ENCODE data around the gene ATP8B1. TPM values are rescaled to one million over a fixed set of nuclear protein-coding genes. Genes with fewer than 3 reads are reported as not detected.
"Not testable (repeated sequence)": the region's sequence is repeated elsewhere in the genome, so short reads cannot be mapped to it uniquely, and the experiment has no call there.

ATP8B1 gene
- total RNA-seq, 1 donor from 2014 or later: 0.15 TPM

DNA sequence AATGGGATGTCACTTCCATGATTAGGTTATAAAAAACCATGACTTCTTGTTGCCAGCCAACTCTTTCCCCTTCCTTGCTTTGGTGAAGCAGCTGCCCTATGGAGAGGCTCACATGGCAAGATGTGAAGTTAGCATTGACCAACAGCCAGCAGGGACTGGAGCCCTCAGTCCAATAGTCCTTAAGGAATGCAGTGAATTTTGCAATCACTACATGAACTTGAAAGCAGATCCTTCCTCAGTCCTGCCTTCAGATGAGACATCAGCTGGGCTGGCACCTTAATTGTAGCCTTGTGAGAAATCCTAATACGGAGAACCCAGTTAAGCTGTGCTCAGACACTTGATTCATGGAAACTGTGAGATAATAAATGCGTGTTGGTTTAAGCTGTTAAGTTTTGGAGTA, 61.8 kb downstream of the ATP8B1 start:
- Mint-ChIP-seq H3K9me3 (no peaks in the 10 kb centered on the region), H3K27me3 (ENCODE audit: insufficient read depth, low read depth) (peaks cover 5% of the 10 kb centered on the region), H3K4me3 (no peak overlapping the region), H3K27ac (no peak overlapping the region), H3K4me1 (no peaks in the 10 kb centered on the region), H3K36me3 (no peaks in the 10 kb centered on the region)
- H3K27me3 ChIP-seq: no peaks in the 10 kb centered on the region
- no peak overlapping the region for H3K9ac ChIP-seq
- no peaks in the 10 kb centered on the region for H3K79me2 ChIP-seq (ENCODE audit: low read depth)
- no peaks in the 10 kb centered on the region for H3K36me3 ChIP-seq
- H3K9me3 ChIP-seq (ENCODE audit: low read depth): no peaks in the 10 kb centered on the region
- H3F3A ChIP-seq (ENCODE audit: low read depth): no peaks in the 10 kb centered on the region
- no peak overlapping the region for H3K4me2 ChIP-seq
- H3K4me1 ChIP-seq: no peaks in the 10 kb centered on the region
- DNase-seq (ENCODE audit: low spot score): no peak
- H2AFZ ChIP-seq (replicated peaks): no peak overlapping the region
- no peaks in the 10 kb centered on the region for H4K20me1 ChIP-seq (ENCODE audit: low read depth)
- TF ChIP-seq, protein P1, sequence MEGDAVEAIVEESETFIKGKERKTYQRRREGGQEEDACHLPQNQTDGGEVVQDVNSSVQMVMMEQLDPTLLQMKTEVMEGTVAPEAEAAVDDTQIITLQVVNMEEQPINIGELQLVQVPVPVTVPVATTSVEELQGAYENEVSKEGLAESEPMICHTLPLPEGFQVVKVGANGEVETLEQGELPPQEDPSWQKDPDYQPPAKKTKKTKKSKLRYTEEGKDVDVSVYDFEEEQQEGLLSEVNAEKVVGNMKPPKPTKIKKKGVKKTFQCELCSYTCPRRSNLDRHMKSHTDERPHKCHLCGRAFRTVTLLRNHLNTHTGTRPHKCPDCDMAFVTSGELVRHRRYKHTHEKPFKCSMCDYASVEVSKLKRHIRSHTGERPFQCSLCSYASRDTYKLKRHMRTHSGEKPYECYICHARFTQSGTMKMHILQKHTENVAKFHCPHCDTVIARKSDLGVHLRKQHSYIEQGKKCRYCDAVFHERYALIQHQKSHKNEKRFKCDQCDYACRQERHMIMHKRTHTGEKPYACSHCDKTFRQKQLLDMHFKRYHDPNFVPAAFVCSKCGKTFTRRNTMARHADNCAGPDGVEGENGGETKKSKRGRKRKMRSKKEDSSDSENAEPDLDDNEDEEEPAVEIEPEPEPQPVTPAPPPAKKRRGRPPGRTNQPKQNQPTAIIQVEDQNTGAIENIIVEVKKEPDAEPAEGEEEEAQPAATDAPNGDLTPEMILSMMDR (IDR thresholded peaks at IDR 0.05): no peak
- TF ChIP-seq EZH2 (IDR thresholded peaks at IDR 0.05) (no peak), EZH2phosphoT487 (IDR thresholded peaks at IDR 0.05) (no peak)
- H3K27ac ChIP-seq: no peak overlapping the region
- no peak overlapping the region for H3K4me3 ChIP-seq

DNA sequence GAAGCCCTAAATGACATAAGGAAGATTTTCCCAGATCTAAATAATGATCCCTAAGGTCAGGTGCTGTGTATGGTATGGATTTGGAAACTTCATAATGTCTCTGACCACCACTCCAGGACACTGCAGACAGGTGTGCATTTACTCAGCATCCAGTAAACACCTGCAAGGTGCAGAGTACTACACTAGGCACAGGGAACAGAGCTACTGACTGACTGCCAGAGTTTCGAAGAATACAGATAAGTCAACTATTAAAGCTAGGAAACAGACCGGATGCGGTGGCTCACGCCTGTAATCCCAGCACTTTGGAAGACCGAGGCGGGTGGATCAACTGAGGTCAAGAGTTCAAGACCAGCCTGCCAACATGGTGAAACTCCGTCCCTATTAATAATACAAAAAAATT, 65.0 kb downstream of the ATP8B1 start:
- H3K4me2 ChIP-seq: no peak overlapping the region
- H3K36me3 Mint-ChIP-seq: no peaks in the 10 kb centered on the region

DNA sequence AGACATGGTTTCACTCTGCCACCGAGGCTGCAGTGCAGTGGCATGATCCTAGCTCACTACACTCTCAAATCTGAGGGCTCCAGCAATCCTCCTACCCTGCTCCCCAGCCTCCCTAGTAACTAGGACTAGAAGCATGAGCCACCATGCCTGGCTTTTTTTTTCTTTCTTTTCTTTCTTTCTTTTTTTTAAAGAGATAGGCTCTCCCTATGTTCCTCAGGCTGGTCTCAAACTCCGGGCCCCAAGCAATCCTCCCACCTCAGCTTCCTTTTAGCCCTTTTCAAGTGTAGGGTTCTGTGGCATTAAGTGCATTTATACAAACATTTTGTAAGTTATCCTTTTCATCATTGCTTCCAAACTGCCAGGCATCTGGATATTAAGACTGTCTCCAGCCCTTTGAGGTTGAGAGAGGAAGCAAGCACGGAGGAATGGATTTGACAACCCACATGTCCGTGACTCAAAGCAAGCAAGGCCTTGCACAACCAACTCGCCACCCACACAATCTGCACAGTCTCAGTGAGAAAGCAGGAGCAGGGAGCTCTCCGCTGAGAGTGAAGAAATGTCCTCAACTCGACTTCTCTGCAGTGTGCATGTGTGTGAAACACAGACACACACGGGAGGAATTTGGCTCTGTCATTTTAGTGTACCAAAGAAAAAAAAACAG, 65.6 kb downstream of the ATP8B1 start:
- no peak overlapping the region for H3K4me2 ChIP-seq
- Mint-ChIP-seq H3K4me1 (no peaks in the 10 kb centered on the region), H3K27ac (no peak overlapping the region), H3K27me3 (ENCODE audit: insufficient read depth, low read depth) (peaks cover 5% of the 10 kb centered on the region), H3K36me3 (no peaks in the 10 kb centered on the region), H3K4me3 (no peak overlapping the region), H3K9me3 (no peaks in the 10 kb centered on the region)
- TF ChIP-seq EZH2 (IDR thresholded peaks at IDR 0.05) (no peak), EZH2phosphoT487 (IDR thresholded peaks at IDR 0.05) (no peak)
- TF ChIP-seq, protein P1 (IDR thresholded peaks at IDR 0.05): no peak
- no peaks in the 10 kb centered on the region for H3K9me3 ChIP-seq (ENCODE audit: low read depth)
- H3K79me2 ChIP-seq (ENCODE audit: low read depth): no peaks in the 10 kb centered on the region
- H3K4me1 ChIP-seq: no peaks in the 10 kb centered on the region
- no peaks in the 10 kb centered on the region for H3K27me3 ChIP-seq
- no peak overlapping the region for H3K27ac ChIP-seq
- no peak overlapping the region for H2AFZ ChIP-seq (replicated peaks)
- H4K20me1 ChIP-seq (ENCODE audit: low read depth): no peaks in the 10 kb centered on the region
- DNase-seq (ENCODE audit: low spot score): no peak
- H3K9ac ChIP-seq: no peak overlapping the region
- no peaks in the 10 kb centered on the region for H3F3A ChIP-seq (ENCODE audit: low read depth)
- H3K4me3 ChIP-seq: no peak overlapping the region
- H3K36me3 ChIP-seq: no peaks in the 10 kb centered on the region

More for the DNA sequence above, 65.0 kb downstream of the ATP8B1 start:
- Histone ChIP-seq H3K27ac (no peak overlapping the region), H3K27me3 (no peaks in the 10 kb centered on the region), H3K9me3 (ENCODE audit: low read depth) (no peaks in the 10 kb centered on the region), H3K36me3 (no peaks in the 10 kb centered on the region), H3K79me2 (ENCODE audit: low read depth) (no peaks in the 10 kb centered on the region), H4K20me1 (ENCODE audit: low read depth) (no peaks in the 10 kb centered on the region), H3K9ac (no peak overlapping the region), H3F3A (ENCODE audit: low read depth) (no peaks in the 10 kb centered on the region), H2AFZ (replicated peaks) (no peak overlapping the region), H3K4me3 (no peak overlapping the region), H3K4me1 (no peaks in the 10 kb centered on the region)
- Mint-ChIP-seq H3K4me3 (no peak overlapping the region), H3K9me3 (no peaks in the 10 kb centered on the region), H3K27me3 (ENCODE audit: insufficient read depth, low read depth) (peaks cover 5% of the 10 kb centered on the region), H3K4me1 (no peaks in the 10 kb centered on the region), H3K27ac (no peak overlapping the region)
- DNase-seq (ENCODE audit: low spot score): no peak
- TF ChIP-seq EZH2phosphoT487 (IDR thresholded peaks at IDR 0.05) (no peak), EZH2 (IDR thresholded peaks at IDR 0.05) (no peak)
- TF ChIP-seq, protein P1 (IDR thresholded peaks at IDR 0.05): no peak

DNA sequence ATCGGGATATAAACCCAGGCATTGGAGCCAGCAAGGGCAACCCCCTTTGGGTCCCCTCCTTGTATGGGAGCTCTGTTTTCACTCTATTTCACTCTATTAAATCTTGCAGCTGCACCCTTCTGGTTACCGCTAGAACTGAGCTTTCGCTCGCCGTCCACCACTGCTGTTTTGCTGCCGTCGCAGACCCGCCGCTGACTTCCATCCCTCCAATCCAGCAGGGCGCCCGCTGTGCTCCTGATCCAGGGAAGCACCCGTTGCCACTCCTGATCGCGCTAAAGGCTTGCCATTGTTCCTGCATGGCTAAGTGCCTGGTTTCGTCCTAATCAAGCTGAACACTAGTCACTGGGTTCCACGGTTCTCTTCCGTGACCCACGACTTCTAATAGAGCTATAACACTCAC, 68.1 kb downstream of the ATP8B1 start:
- H3K4me1 Mint-ChIP-seq; H3K4me1 ChIP-seq; H3K9ac ChIP-seq; H3K4me3 ChIP-seq; H3K27me3 Mint-ChIP-seq (ENCODE audit: insufficient read depth, low read depth); H3K4me3 Mint-ChIP-seq; H3K27ac Mint-ChIP-seq; H3K9me3 Mint-ChIP-seq; H4K20me1 ChIP-seq (ENCODE audit: low read depth); H3K9me3 ChIP-seq (ENCODE audit: low read depth); H3K27me3 ChIP-seq; H3F3A ChIP-seq (ENCODE audit: low read depth); H3K4me2 ChIP-seq; H3K79me2 ChIP-seq (ENCODE audit: low read depth); H3K36me3 ChIP-seq; H3K27ac ChIP-seq; DNase-seq (ENCODE audit: low spot score); H2AFZ ChIP-seq (replicated peaks); H3K36me3 Mint-ChIP-seq: not testable (repeated sequence)
